ENCODE results near the gene ACSF2. TPM values are rescaled to one million over a fixed set of nuclear protein-coding genes. Genes with fewer than 3 reads are reported as not detected.
"Not testable (repeated sequence)": the region's sequence is repeated elsewhere in the genome, so short reads cannot be mapped to it uniquely, and the experiment has no call there.

Gene ACSF2
- total and polyA plus RNA-seq, 2 donors from 2014 or later = 44.4 to 404 TPM

DNA sequence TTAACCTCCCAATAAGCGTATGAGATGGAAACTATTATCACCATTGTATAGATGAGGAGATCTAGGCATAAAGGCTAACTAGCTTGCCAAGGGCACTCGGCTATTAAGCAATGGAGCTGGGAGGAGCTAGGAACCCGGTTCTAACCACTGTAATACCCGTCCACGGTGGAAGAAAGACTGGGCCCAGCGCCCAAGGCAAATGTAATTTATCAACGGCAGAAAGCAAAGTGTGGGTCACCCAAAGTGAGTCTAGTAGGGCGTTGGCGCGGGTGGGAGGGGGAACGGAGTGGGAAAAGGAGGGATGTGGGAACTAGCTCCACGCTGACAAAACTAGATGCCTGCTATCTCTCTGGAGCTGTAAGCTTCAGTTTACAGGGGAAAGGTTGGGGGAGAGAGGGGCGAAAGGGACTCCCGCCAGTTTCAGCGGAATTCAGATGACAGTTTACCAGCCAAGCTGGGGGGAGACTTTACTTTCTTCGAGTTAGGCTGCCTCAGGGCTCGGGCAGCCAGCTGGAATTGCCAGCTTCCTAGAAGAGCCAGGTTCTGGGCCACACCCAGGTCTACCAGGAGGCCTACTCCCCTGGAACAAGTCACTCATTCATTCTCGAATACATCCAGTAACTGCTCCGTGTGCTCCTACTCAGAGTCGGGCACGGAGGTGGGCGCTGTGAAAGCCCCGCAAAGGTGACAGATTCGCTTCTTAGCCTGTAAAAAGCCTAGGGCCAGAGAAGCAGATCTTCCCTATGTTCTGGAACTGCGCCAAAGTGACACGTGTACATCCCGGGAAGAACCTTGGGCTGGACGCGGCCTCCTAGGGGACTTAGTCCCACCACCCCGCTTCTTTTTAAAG, 29.5 kb upstream of the ACSF2 start:
- Histone ChIP-seq H3K4me1 (ENCODE audit: control insufficient read depth in 2 of 3, insufficient read depth in 2 of 3, low read depth in 1 of 3, low read length in 3 of 3) (peaks cover 3 to 15% (median 10%) of the 10 kb centered on the region in 3 donors), H3K9me3 (ENCODE audit: control insufficient read depth in 2 of 3, insufficient read depth in 1 of 3, low read length in 3 of 3) (no peaks in the 10 kb centered on the region), H3K4me3 (ENCODE audit: low read length in 3 of 3) (peak overlapping the region; percentile 81 to 94 (median 84)), H3K36me3 (ENCODE audit: control insufficient read depth in 2 of 3, insufficient read depth in 3 of 3, low read length in 3 of 3) (peaks cover 10 to 26% (median 23%) of the 10 kb centered on the region in 3 donors), H3K27ac (ENCODE audit: low read depth in 2 of 2, low read length in 2 of 2) (no peak overlapping the region), H3K27me3 (ENCODE audit: control insufficient read depth, insufficient read depth, low read length) (no peaks in the 10 kb centered on the region), H3K9ac (ENCODE audit: low read length in 3 of 3) (peak overlapping the region; percentile 50 to 93 (median 74))
- TF ChIP-seq CTCF (IDR thresholded peaks at IDR 0.05; ENCODE audit: borderline replicate concordance, extremely low read depth, insufficient read depth) = no peak
- intact Hi-C loops (cut with DNase I) = no loop called here
- FAIRE-seq (no peak), DNase-seq (peak in 3 of 5 donors; percentile 51 to 66 (median 52))

GRCh38 chr17:50397111-50397918, 28.7 kb upstream of the ACSF2 start, which contains the start of gene LRRC59:
TSS of gene LRRC59 (minus strand) at chr17:50397523. CDS start at chr17:50397317, 206 bp downstream.
- H3K9ac ChIP-seq (ENCODE audit: low read length in 3 of 3) = peak within 1 kb of the TSS; percentile 50 to 93 (median 74)
- peaks cover 9 to 24% (median 18%) of the 10 kb centered on the region in 3 donors for H3K36me3 ChIP-seq (ENCODE audit: control insufficient read depth in 2 of 3, insufficient read depth in 3 of 3, low read length in 3 of 3)
- intact Hi-C loops (cut with DNase I) = no loop called here
- FAIRE-seq = no peak
- H3K27ac ChIP-seq (ENCODE audit: low read depth in 2 of 2, low read length in 2 of 2) = peak within 1 kb of the TSS in 1 of 2 donors; percentile 27
- peak; percentile 87 to 96 (median 93) for DNase-seq
- H3K9me3 ChIP-seq (ENCODE audit: control insufficient read depth in 2 of 3, insufficient read depth in 1 of 3, low read length in 3 of 3) = no peaks in the 10 kb centered on the region
- peaks cover 3 to 15% (median 10%) of the 10 kb centered on the region in 3 donors for H3K4me1 ChIP-seq (ENCODE audit: control insufficient read depth in 2 of 3, insufficient read depth in 2 of 3, low read depth in 1 of 3, low read length in 3 of 3)
- TF ChIP-seq CTCF (IDR thresholded peaks at IDR 0.05; ENCODE audit: borderline replicate concordance, extremely low read depth, insufficient read depth) = peak; percentile 93
- peak within 1 kb of the TSS; percentile 81 to 94 (median 84) for H3K4me3 ChIP-seq (ENCODE audit: low read length in 3 of 3)
- no peaks in the 10 kb centered on the region for H3K27me3 ChIP-seq (ENCODE audit: control insufficient read depth, insufficient read depth, low read length)

- peak overlapping the region in 2 of 3 donors; percentile 33 to 93 for H3K9ac ChIP-seq (ENCODE audit: low read length in 3 of 3)
- H3K4me1 ChIP-seq (ENCODE audit: control insufficient read depth in 2 of 3, insufficient read depth in 2 of 3, low read depth in 1 of 3, low read length in 3 of 3) = peaks cover 3 to 15% (median 10%) of the 10 kb centered on the region in 3 donors
- no peak for FAIRE-seq
- H3K4me3 ChIP-seq (ENCODE audit: low read length in 3 of 3) = peak overlapping the region in 2 of 3 donors; percentile 84 to 94
- no peaks in the 10 kb centered on the region for H3K27me3 ChIP-seq (ENCODE audit: control insufficient read depth, insufficient read depth, low read length)
- H3K9me3 ChIP-seq (ENCODE audit: control insufficient read depth in 2 of 3, insufficient read depth in 1 of 3, low read length in 3 of 3) = no peaks in the 10 kb centered on the region
- no peak for TF ChIP-seq CTCF (IDR thresholded peaks at IDR 0.05; ENCODE audit: borderline replicate concordance, extremely low read depth, insufficient read depth)
- peak in 1 of 5 donors; percentile 42 for DNase-seq
- no peak overlapping the region for H3K27ac ChIP-seq (ENCODE audit: low read depth in 2 of 2, low read length in 2 of 2)
- intact Hi-C loops (cut with DNase I) = no loop called here
- peaks cover 9 to 18% (median 12%) of the 10 kb centered on the region in 3 donors for H3K36me3 ChIP-seq (ENCODE audit: control insufficient read depth in 2 of 3, insufficient read depth in 3 of 3, low read length in 3 of 3)
Measured at GRCh38 chr17:50397919-50398285, 28.1 kb upstream of the ACSF2 start.

DNA sequence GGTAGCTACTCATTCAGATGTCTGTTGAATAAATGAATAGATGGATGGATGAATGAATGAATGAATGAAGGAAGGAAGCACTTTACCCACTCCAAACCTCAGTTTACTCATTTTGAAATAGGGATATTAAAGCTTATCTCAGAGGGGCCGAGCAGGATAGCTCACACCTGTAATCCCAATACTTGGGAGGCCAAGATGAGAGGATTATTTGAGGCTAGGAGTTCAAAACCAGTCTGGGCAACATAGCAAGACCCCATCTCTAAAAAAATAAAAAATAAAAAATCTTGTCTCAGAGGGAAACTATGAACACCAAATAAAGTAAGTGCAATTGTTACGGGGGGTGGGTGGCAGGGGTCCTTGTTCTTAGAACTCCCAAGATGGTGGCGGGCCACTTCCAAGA, 27.3 kb upstream of the ACSF2 start:
- DNase-seq; H3K27ac ChIP-seq (ENCODE audit: low read depth in 2 of 2, low read length in 2 of 2); intact Hi-C loops (cut with DNase I); FAIRE-seq; H3K4me3 ChIP-seq (ENCODE audit: low read length in 3 of 3); H3K9ac ChIP-seq (ENCODE audit: low read length in 3 of 3); H3K9me3 ChIP-seq (ENCODE audit: control insufficient read depth in 2 of 3, insufficient read depth in 1 of 3, low read length in 3 of 3); H3K27me3 ChIP-seq (ENCODE audit: control insufficient read depth, insufficient read depth, low read length): not testable (repeated sequence)
- Histone ChIP-seq H3K36me3 (ENCODE audit: control insufficient read depth in 2 of 3, insufficient read depth in 3 of 3, low read length in 3 of 3) (peaks cover 5 to 11% (median 6%) of the 10 kb centered on the region in 3 donors), H3K4me1 (ENCODE audit: control insufficient read depth in 2 of 3, insufficient read depth in 2 of 3, low read depth in 1 of 3, low read length in 3 of 3) (peaks cover 3 to 15% (median 10%) of the 10 kb centered on the region in 3 donors)

DNA sequence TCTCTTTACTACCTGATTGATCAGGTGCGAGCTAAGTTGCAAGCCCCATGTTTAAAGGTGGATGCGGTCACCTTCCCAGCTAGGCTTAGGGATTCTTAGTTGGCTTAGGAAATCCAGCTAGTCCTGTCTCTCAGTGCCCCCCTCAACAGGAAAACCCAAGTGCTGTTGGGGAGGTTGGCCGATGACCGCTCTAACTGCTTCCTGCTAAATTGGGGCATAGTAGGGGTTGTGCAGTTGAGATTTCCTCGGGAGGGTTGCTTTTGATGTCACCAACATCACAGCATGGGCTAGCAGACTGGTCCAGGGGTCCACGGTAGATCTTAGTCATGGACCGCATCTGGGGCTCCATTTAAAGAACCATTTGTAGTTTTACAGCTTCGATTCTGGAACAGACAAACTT, 26.4 kb upstream of the ACSF2 start:
- DNase-seq; H3K27me3 ChIP-seq (ENCODE audit: control insufficient read depth, insufficient read depth, low read length); H3K4me3 ChIP-seq (ENCODE audit: low read length in 3 of 3); FAIRE-seq; H3K9me3 ChIP-seq (ENCODE audit: control insufficient read depth in 2 of 3, insufficient read depth in 1 of 3, low read length in 3 of 3); H3K36me3 ChIP-seq (ENCODE audit: control insufficient read depth in 2 of 3, insufficient read depth in 3 of 3, low read length in 3 of 3); H3K9ac ChIP-seq (ENCODE audit: low read length in 3 of 3); H3K27ac ChIP-seq (ENCODE audit: low read depth in 2 of 2, low read length in 2 of 2); intact Hi-C loops (cut with DNase I): not testable (repeated sequence)
- peaks cover 3 to 15% (median 10%) of the 10 kb centered on the region in 3 donors for H3K4me1 ChIP-seq (ENCODE audit: control insufficient read depth in 2 of 3, insufficient read depth in 2 of 3, low read depth in 1 of 3, low read length in 3 of 3)

Measured in kidney (tissue), 14 donors.